A549 (cell line): Measurements from ENCODE around the gene PHEX.

Experiments used
- CBX8 ChIP-seq: fragments of 200-600 bp; sonication (generic); IDR thresholded peaks from 2 replicates; pipeline ENCODE4 v1.6.1; 2016
- EP300 ChIP-seq, 2 experiments: fragments of >200 bp; sonication (Bioruptor Twin); formaldehyde crosslinking; IDR thresholded peaks; 2 replicates in 1 of 2; 3 replicates in 1 of 2; pipeline ENCODE4 v1.6.1; 2016 to 2017
- HDAC2 ChIP-seq: fragments of 200-600 bp; sonication (generic); IDR thresholded peaks from 2 replicates; pipeline ENCODE4 v1.6.1; 2016
- KDM1A ChIP-seq: fragments of 200-600 bp; sonication (generic); IDR thresholded peaks from 2 replicates; pipeline ENCODE4 v1.6.1; 2016; ENCODE audit warnings: low read depth, mild to moderate bottlenecking
- POLR2A ChIP-seq: IDR thresholded peaks from 2 replicates; pipeline ENCODE4 v1.6.1; 2012; ENCODE audit warnings: mild to moderate bottlenecking, low read length
- TP53 ChIP-seq: fragments of 250-450 bp; sonication (Bioruptor Pico); IDR thresholded peaks from 2 replicates; pipeline ENCODE4 v1.5.0; 2021; ENCODE audit warnings: mild to moderate bottlenecking, moderate library complexity
- ZNF302 ChIP-seq: fragments of 250-450 bp; sonication (Bioruptor Pico); IDR thresholded peaks from 2 replicates; pipeline ENCODE4 v1.9.0; 2021; ENCODE audit warnings: inconsistent platforms, mild to moderate bottlenecking, moderate library complexity
- TF ChIP-seq, protein P1 (sequence below): fragments of >200 bp; sonication (Bioruptor Twin); formaldehyde crosslinking; IDR thresholded peaks from 3 replicates; pipeline ENCODE4 v1.5.1; 2016
- TF ChIP-seq, protein P2 (sequence below): IDR thresholded peaks from 2 replicates; pipeline ENCODE4 v1.6.1; 2012
- TF ChIP-seq, protein P3 (sequence below): IDR thresholded peaks from 2 replicates; pipeline ENCODE4 v1.6.1; 2012
- TF ChIP-seq, protein P4 (sequence below): fragments of 200-600 bp; sonication (generic); IDR thresholded peaks from 2 replicates; pipeline ENCODE4 v1.6.1; 2016; ENCODE audit warnings: antibody characterized with exemption, mild to moderate bottlenecking, moderate library complexity

DNA sequence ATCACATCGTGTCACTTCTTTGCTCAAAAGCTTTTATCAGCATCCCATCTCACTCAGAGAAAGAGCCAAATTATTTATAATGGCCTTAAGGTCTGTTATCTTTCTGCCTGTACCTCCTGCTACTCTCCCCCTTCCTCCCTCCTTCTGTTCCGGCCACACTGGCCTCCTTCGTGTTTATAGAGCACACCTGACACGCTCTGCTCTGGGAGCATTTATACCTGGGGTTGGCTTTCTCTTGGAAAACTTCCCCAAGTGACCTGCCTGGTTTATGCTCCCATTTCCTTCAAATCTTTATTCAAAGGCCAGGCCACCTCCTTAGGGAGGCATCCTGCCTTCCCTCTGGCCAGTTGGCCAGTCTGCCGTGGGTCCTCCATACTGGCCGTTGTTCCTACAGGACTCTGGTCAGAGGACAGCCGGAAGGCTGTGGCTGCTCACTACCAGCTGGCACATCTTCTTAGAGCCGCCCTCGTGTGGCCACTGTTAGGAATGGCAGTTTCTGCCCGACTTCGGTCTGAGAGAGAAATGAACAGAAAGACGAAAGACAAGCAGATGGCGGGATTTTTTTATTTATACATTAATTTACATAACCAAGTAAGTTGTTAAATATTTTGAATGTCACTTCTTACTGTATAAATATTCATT, 160.4 kb downstream of the PHEX start:
- no peak for TF ChIP-seq HDAC2
- TF ChIP-seq, protein P1, sequence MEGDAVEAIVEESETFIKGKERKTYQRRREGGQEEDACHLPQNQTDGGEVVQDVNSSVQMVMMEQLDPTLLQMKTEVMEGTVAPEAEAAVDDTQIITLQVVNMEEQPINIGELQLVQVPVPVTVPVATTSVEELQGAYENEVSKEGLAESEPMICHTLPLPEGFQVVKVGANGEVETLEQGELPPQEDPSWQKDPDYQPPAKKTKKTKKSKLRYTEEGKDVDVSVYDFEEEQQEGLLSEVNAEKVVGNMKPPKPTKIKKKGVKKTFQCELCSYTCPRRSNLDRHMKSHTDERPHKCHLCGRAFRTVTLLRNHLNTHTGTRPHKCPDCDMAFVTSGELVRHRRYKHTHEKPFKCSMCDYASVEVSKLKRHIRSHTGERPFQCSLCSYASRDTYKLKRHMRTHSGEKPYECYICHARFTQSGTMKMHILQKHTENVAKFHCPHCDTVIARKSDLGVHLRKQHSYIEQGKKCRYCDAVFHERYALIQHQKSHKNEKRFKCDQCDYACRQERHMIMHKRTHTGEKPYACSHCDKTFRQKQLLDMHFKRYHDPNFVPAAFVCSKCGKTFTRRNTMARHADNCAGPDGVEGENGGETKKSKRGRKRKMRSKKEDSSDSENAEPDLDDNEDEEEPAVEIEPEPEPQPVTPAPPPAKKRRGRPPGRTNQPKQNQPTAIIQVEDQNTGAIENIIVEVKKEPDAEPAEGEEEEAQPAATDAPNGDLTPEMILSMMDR, result peak; percentile 66
- TF ChIP-seq KDM1A, result no peak
- TF ChIP-seq, protein P2, sequence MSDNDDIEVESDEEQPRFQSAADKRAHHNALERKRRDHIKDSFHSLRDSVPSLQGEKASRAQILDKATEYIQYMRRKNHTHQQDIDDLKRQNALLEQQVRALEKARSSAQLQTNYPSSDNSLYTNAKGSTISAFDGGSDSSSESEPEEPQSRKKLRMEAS, result no peak
- TF ChIP-seq EP300 (IDR thresholded peaks at IDR 0.05), result no peak
- TF ChIP-seq CBX8, result no peak
- TF ChIP-seq, protein P3, sequence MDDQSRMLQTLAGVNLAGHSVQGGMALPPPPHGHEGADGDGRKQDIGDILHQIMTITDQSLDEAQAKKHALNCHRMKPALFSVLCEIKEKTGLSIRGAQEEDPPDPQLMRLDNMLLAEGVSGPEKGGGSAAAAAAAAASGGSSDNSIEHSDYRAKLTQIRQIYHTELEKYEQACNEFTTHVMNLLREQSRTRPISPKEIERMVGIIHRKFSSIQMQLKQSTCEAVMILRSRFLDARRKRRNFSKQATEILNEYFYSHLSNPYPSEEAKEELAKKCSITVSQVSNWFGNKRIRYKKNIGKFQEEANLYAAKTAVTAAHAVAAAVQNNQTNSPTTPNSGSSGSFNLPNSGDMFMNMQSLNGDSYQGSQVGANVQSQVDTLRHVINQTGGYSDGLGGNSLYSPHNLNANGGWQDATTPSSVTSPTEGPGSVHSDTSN, result no peak
- TF ChIP-seq, protein P4, sequence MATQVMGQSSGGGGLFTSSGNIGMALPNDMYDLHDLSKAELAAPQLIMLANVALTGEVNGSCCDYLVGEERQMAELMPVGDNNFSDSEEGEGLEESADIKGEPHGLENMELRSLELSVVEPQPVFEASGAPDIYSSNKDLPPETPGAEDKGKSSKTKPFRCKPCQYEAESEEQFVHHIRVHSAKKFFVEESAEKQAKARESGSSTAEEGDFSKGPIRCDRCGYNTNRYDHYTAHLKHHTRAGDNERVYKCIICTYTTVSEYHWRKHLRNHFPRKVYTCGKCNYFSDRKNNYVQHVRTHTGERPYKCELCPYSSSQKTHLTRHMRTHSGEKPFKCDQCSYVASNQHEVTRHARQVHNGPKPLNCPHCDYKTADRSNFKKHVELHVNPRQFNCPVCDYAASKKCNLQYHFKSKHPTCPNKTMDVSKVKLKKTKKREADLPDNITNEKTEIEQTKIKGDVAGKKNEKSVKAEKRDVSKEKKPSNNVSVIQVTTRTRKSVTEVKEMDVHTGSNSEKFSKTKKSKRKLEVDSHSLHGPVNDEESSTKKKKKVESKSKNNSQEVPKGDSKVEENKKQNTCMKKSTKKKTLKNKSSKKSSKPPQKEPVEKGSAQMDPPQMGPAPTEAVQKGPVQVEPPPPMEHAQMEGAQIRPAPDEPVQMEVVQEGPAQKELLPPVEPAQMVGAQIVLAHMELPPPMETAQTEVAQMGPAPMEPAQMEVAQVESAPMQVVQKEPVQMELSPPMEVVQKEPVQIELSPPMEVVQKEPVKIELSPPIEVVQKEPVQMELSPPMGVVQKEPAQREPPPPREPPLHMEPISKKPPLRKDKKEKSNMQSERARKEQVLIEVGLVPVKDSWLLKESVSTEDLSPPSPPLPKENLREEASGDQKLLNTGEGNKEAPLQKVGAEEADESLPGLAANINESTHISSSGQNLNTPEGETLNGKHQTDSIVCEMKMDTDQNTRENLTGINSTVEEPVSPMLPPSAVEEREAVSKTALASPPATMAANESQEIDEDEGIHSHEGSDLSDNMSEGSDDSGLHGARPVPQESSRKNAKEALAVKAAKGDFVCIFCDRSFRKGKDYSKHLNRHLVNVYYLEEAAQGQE, result no peak
- TF ChIP-seq POLR2A, result no peak
- TF ChIP-seq TP53 (CRISPR knock-in tag), result no peak
- no peak for TF ChIP-seq ZNF302 (CRISPR knock-in tag)
